Heart left ventricle (tissue), 13 donors: Measurements from ENCODE around the gene GPC3.

Experiments used
- POLR2A ChIP-seq, 2 donors: fragments of 450-650 bp; IDR thresholded peaks; one replicate each; pipeline ENCODE4 v1.6.1; 2017; ENCODE audit warnings: antibody characterized with exemption in 2 of 2, mild to moderate bottlenecking in 2 of 2, moderate library complexity in 2 of 2
- TF ChIP-seq, protein P1 (sequence below), 12 donors: fragments of 200-600 bp; sonication (generic) in 4 of 12; IDR thresholded peaks; one replicate each; pipeline versions ENCODE4 v1.5.0 to v1.8.0; 2018 to 2022; ENCODE audit warnings: antibody characterized with exemption in 12 of 12, mild to moderate bottlenecking in 5 of 12
- donor health status: ischemic (EF 13 %, LVEDD 7.1; RV severe dilation, severe dysfunction).
- donor health status: DM: no; HTN: yes; CAD: no.
- donor health status: DM: no; HTN: no; CAD: no.
- donor health status: ischemic (EF 25% LVEDD 6.9; RV normal size, moderate dysfunction).
- donor health status: ischemic (EF 25% LVEDD 5.7; RV mildly dilated, moderate dysfunction).
- donor health status: ischemic (EF 35%, LVEDD 5.7; RV mildly dilated, moderate dysfunction).
- donor health status: nonischemic (EF 11% LVEDD 7.7; RV severe dilation, severe dysfunction).
- donor health status: DM: yes; HTN: yes; CAD: no.
- donor health status: PGD.
- donor health status: ischemic (EF 29% LVEDD 5.4; RV normal size, mild dysfunction).
- donor health status: nonischemic (EF 23%, LVEDD 6.1; RV moderate dilation, normal function).

DNA sequence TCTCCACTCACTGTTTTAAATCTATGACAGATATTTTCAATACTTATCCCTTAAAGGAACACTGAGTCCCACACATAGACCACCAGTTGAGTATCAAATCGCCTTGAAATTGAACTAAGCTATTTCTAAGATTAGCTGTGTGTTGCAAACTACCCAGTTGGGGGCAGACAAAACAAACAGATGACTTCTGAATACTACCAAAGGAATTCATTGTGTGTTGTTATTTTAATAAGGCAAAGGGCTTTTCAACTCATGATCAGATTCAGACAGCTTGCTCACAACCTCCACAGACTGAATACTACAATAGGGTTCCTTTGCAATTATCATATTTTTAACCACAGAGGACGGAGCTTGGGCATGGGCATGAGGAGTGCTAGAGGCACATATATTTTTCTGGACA lies 287.1 kb downstream of the GPC3 start:
- TF ChIP-seq, protein P1, sequence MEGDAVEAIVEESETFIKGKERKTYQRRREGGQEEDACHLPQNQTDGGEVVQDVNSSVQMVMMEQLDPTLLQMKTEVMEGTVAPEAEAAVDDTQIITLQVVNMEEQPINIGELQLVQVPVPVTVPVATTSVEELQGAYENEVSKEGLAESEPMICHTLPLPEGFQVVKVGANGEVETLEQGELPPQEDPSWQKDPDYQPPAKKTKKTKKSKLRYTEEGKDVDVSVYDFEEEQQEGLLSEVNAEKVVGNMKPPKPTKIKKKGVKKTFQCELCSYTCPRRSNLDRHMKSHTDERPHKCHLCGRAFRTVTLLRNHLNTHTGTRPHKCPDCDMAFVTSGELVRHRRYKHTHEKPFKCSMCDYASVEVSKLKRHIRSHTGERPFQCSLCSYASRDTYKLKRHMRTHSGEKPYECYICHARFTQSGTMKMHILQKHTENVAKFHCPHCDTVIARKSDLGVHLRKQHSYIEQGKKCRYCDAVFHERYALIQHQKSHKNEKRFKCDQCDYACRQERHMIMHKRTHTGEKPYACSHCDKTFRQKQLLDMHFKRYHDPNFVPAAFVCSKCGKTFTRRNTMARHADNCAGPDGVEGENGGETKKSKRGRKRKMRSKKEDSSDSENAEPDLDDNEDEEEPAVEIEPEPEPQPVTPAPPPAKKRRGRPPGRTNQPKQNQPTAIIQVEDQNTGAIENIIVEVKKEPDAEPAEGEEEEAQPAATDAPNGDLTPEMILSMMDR (IDR thresholded peaks at IDR 0.05) = peak in 1 of 12 donors; percentile 17
- TF ChIP-seq POLR2A (IDR thresholded peaks at IDR 0.05) = no peak
